Dendritic cell treated with granulocyte-macrophage colony-stimulating factor and Interleukin-4, amounts not matched to agents 40 ng/mL and 50 ng/mL, for 4 days (primary cell): Measurements from ENCODE around the gene SRBD1.

Source experiments
- H3K27ac Mint-ChIP-seq: one replicate; pipeline ENCODE4 v1.8.0; 2022; ENCODE audit warnings: mild to moderate bottlenecking, mixed read lengths
- H3K27me3 Mint-ChIP-seq: one replicate; pipeline ENCODE4 v1.8.0; 2022; ENCODE audit warnings: mild to moderate bottlenecking, mixed read lengths
- H3K36me3 Mint-ChIP-seq: one replicate; pipeline ENCODE4 v1.8.0; 2022; ENCODE audit warnings: low read depth, mixed read lengths
- H3K4me1 Mint-ChIP-seq: one replicate; pipeline ENCODE4 v1.8.0; 2022; ENCODE audit warnings: low read depth, mixed read lengths
- H3K4me3 Mint-ChIP-seq: one replicate; pipeline ENCODE4 v1.8.0; 2022; ENCODE audit warnings: mild to moderate bottlenecking, moderate library complexity, mixed read lengths
- H3K9me3 Mint-ChIP-seq: one replicate; pipeline ENCODE4 v1.8.0; 2022; ENCODE audit warnings: mixed read lengths
- intact Hi-C: fragments of 100-400 bp; cut with micrococcal nuclease; formaldehyde crosslinking; loops from one replicate; pipeline ENCODE4 v1.15.0; 2022

SRBD1 gene, protein sequence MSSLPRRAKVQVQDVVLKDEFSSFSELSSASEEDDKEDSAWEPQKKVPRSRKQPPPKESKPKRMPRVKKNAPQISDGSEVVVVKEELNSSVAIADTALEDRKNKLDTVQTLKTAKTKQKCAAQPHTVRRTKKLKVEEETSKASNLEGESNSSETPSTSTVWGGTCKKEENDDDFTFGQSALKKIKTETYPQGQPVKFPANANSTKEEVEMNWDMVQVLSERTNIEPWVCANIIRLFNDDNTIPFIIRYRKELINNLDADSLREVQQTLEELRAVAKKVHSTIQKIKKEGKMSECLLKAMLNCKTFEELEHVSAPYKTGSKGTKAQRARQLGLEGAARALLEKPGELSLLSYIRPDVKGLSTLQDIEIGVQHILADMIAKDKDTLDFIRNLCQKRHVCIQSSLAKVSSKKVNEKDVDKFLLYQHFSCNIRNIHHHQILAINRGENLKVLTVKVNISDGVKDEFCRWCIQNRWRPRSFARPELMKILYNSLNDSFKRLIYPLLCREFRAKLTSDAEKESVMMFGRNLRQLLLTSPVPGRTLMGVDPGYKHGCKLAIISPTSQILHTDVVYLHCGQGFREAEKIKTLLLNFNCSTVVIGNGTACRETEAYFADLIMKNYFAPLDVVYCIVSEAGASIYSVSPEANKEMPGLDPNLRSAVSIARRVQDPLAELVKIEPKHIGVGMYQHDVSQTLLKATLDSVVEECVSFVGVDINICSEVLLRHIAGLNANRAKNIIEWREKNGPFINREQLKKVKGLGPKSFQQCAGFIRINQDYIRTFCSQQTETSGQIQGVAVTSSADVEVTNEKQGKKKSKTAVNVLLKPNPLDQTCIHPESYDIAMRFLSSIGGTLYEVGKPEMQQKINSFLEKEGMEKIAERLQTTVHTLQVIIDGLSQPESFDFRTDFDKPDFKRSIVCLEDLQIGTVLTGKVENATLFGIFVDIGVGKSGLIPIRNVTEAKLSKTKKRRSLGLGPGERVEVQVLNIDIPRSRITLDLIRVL

DNA sequence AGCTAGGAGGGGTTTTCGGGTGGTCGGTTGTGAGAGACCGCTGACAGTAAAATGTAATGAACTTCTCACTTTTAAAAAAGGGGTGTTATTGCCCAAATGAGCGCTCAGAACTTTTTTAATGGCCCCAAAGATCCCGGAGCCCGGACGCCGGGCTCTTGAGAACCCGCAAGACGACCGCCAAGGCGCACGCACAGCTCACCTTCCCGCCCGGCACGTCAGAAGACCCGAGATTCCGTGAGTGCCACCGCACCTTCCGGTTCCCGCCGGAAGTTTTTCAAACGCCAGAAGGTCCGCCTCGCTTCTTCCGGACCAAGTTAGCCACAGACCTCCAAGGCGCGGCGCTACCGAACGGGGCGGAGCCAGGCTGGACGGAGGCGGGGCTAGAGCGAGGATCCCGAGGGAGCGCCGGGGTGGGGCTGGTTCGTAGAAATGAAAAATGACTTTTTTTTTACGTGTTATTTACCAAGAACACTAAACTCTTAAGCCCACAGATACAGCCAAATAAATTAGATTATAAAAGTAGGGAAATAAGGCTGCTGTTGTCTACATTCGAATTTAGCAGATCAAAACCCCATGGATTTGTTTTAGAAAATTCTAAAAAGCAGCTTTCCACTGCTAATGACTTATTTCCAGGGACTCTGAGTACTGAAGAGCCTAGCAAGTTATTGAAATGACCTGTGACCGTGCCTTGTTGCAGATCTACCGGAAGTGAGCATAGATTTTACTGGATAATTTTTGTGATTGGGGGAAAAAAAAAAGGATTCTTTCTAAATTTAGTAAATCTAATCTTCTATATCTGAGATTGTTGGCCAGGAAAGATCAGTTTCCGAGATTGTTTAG lies at the start of gene SRBD1:
Gene SRBD1, minus strand, starts transcription at position 248 of the 840 bp plus-strand sequence. CDS start 5,826 bp downstream, outside the sequence.
- Mint-ChIP-seq H3K27ac (peak within 1 kb of the TSS; percentile 97), H3K27me3 (no peaks in the 10 kb centered on the region), H3K36me3 (peaks cover 8% of the 10 kb centered on the region), H3K9me3 (no peaks in the 10 kb centered on the region), H3K4me1 (peaks cover 31% of the 10 kb centered on the region), H3K4me3 (peak within 1 kb of the TSS; percentile 96)
- intact Hi-C loops: loop anchor here (2.0 kb wide), 1 partner anchor 26 kb away; no protein-coding TSS in a partner anchor

DNA sequence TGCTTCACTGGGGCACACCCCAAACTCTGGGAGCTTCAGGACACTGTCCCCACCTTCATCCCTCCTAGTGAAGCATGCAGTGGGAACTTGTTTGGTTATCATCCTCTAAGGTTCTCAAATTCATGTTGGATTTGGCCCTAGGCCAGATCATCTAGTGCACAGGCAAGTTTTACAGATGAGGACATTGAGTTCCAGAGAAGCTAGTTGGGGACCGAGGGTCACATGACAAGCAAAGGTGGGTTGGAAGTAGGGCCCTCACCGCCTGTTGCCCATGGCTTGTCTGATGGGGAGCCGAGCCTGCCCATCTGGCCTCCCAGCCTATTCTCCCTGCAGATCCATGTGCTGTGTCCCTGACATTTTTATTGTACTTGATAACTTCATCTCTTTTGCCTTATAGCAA lies 43.2 kb upstream of the SRBD1 start:
- Mint-ChIP-seq H3K4me3 (no peak overlapping the region), H3K4me1 (peaks cover 31% of the 10 kb centered on the region), H3K27me3 (peaks cover 17% of the 10 kb centered on the region), H3K36me3 (peaks cover 7% of the 10 kb centered on the region), H3K27ac (no peak overlapping the region), H3K9me3 (no peaks in the 10 kb centered on the region)
- intact Hi-C loops: no loop called here

DNA sequence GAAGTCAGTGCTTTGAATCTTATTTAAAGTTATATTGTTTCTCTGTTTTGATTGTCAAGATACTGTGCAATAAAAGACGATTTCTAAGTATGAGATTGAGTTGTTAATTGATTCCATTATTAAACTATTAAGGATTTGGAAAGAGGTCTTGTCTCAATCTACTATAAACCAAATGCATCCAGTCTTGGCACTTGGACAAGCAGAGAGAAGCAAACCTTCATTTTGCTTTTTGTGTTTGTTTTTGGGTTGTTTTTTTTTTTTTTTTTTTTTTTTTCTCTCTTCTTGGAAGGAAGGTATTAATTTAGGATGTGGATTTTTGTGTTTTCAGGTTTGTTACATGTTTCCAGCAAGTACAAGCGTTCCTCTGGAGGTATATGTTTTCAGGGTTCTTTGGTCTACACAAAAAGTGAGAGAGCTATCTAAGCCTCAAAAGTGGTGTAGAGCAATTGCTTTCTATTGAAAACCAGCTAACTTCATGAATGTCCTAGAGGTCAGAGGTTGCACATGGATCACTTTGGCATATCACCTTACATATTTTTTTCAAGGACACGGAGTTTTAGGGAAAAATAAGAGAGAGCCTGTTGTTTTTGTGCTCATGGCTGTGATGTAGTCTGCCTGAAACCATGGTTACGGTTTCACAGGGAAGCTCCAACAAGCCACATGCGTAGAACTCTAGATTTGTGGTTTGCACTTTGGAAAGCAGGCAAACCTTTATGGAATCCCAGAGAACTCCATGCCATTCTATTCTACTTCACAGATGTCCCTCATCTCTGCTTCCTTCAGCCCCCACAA lies 42.3 kb upstream of the SRBD1 start:
- Mint-ChIP-seq H3K9me3 (no peaks in the 10 kb centered on the region), H3K27ac (no peak overlapping the region), H3K4me3 (no peak overlapping the region), H3K4me1 (peaks cover 32% of the 10 kb centered on the region), H3K36me3 (peaks cover 7% of the 10 kb centered on the region), H3K27me3 (peaks cover 17% of the 10 kb centered on the region)
- intact Hi-C loops: no loop called here

DNA sequence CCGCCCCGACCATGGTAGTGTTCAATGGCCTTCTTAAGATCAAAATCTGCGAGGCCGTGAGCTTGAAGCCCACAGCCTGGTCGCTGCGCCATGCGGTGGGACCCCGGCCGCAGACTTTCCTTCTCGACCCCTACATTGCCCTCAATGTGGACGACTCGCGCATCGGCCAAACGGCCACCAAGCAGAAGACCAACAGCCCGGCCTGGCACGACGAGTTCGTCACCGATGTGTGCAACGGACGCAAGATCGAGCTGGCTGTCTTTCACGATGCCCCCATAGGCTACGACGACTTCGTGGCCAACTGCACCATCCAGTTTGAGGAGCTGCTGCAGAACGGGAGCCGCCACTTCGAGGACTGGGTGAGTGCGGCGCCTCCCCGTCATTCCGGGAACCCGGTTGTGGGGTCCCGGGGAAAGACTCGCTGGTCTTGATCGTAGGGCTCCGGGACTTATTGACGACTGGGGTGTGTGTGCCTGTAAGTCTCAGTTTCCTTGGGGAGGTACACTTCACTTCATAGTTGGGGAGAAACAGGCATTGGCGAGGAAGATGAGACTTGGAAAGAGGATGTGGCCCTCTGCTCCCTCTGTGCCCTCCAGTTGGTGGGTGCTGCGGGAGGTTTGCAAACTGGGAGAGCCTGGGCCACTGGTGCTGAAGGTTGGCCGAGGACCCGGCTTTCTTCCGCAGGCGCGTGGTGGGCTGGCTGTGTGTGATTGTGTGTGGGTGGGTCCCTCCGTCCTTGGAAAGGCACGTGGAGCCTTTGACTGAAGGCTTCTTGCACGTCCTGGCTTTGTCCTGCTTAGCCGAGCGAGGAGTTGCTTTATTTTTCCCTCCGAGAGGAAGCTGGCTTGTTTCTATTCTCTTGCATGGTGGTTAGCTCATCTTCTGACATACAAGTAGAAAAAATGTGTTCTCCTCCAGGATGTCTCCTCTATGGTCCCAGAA lies 41.3 kb upstream of the SRBD1 start:
- peaks cover 32% of the 10 kb centered on the region for H3K4me1 Mint-ChIP-seq
- intact Hi-C loops: no loop called here
- H3K36me3 Mint-ChIP-seq: peaks cover 7% of the 10 kb centered on the region
- peaks cover 20% of the 10 kb centered on the region for H3K27me3 Mint-ChIP-seq
- H3K4me3 Mint-ChIP-seq: peak overlapping the region; percentile 90
- no peaks in the 10 kb centered on the region for H3K9me3 Mint-ChIP-seq
- H3K27ac Mint-ChIP-seq: peak overlapping the region; percentile 89

DNA sequence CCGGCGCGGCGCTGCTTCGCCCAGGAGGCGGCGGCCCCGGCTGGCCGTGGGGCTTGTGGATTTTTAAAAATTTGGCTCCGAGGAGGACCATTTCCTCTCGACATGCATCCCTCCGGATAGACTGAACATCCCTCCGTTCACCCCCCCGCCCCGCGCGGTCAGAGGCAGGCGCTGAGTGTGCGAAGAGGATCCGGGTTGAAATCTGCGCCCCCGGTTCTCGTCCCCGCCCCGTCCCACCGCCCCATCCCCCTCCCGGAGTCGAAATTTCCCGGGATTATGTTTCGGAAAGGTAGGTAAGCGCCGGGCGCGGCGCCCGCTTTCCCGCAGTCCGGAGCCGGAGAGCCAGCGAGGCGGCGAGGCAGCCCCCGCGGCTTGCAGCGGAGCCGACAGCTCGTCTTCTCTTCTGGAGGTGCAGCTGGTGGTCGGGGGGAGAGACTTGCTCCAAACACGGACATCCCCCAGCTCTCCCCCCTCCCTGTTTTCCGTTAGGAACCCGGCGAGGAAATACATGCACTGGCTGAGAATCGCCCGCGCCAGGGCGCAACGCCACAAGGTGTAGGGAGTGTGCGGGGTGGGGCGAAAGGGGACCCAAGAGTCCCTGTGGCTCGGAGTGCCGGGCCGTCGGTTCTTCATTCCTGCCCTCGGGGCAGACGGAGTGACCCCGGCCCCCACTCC lies 40.5 kb upstream of the SRBD1 start, which contains the start of gene PRKCE:
Gene PRKCE, plus strand, starts transcription at position 261 of the 675 bp plus-strand sequence.
- Mint-ChIP-seq H3K4me3 (peak within 1 kb of the TSS; percentile 90), H3K27me3 (peaks cover 20% of the 10 kb centered on the region), H3K36me3 (peaks cover 7% of the 10 kb centered on the region), H3K27ac (peak within 1 kb of the TSS; percentile 89), H3K9me3 (no peaks in the 10 kb centered on the region), H3K4me1 (peaks cover 32% of the 10 kb centered on the region)
- intact Hi-C loops: no loop called here

DNA sequence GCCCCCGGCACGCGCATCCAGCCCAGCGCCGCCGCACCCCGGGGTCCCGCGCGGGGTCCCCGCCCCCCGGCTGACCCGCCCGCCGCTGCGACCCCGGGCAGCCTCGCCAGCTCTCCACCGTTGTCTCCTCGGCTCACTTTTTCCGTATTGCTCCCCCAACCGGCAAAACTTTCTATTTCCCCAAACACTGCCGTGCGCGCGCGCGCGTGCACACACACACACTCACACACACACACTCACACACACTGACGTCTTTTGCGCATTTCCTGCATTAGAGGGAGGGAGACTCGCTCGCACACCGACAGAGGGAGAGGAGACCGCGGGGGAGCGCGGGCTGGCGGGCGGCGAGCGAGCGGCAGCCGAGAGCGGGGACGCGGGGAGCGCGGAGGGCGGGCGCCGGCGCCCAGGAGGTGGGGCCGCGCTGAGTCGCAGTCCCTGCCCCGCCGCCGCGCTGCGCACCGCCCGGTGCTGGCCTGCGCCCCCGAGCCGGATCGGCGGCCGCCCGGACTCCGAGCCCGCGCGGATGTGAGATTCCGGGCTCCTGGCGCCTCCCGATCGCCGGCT lies 39.9 kb upstream of the SRBD1 start:
- Mint-ChIP-seq H3K27me3 (peaks cover 20% of the 10 kb centered on the region), H3K4me3 (peak overlapping the region; percentile 90), H3K36me3 (peaks cover 7% of the 10 kb centered on the region), H3K9me3 (no peaks in the 10 kb centered on the region), H3K27ac (peak overlapping the region; percentile 89), H3K4me1 (peaks cover 32% of the 10 kb centered on the region)
- intact Hi-C loops: no loop called here

DNA sequence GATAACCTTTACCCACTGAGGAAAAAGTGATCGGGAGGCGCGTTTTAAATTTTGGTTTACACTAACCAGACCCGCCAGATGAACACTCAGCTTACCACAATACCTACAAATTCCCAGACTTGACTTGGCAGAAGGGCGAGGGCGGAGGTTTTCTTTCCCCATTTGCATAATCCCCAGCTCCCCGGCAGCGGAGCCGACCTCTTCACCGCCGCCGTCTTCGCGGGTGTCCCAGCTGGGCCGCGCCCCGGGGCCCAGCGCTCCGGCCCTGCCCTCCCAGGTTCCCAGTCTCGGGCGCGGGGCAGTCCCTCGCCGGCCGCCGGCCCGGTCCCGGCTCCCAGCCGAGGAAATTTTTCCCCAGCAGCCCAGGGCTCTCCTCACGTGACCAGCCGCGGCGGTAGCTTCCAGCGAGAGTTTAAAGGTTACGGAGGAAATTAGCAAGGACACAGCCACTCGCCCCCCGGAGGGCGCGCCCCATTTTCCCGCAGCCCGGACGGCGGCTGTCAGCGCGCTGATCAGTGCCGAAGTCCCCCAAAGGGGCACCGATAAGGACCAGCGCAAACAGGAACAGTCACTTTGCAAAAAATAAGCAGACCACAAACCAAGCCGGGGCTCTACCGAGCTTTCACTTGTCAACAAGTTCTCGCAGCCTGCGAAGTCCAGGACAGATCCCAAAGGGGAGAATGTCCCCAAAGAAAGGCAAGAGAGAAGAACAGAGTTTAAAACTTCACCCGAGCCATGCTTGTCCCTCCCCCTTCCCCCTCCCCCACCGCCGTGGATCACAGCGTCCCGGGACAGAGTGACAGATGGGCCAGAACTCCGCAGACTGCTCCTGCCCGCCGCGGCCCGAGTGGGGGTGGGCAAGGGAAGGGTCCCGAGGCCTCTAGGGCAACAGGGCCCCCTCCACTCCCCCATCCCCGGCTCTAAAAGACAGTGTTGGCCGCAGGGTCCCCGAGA lies 39.1 kb upstream of the SRBD1 start:
- H3K27me3 Mint-ChIP-seq: peaks cover 20% of the 10 kb centered on the region
- intact Hi-C loops: no loop called here
- H3K4me3 Mint-ChIP-seq: peak overlapping the region; percentile 90
- H3K4me1 Mint-ChIP-seq: peaks cover 32% of the 10 kb centered on the region
- H3K9me3 Mint-ChIP-seq: no peaks in the 10 kb centered on the region
- H3K27ac Mint-ChIP-seq: peak overlapping the region; percentile 89
- H3K36me3 Mint-ChIP-seq: peaks cover 7% of the 10 kb centered on the region

DNA sequence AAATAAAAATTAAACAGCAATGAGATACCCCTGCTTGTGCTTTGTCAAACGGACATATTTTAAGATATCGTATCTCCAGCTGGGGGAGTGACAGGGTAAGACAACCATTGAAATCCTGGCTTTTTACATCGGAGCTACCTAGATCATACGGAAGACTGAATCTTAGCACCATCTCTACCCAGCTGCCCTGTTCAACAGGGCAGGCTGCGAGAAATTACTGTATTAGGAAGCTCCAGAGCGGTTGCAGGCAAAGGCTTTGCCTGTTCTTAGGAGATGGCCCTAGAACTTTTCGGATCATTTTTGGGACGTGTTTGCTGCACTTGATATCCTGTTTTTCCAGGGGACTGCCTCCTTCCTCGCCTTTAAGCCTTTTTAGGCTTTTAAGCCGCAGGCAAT lies 38.4 kb upstream of the SRBD1 start:
- Mint-ChIP-seq H3K27ac (peak overlapping the region; percentile 89), H3K9me3 (no peaks in the 10 kb centered on the region), H3K36me3 (peaks cover 7% of the 10 kb centered on the region), H3K27me3 (peaks cover 20% of the 10 kb centered on the region), H3K4me3 (peak overlapping the region; percentile 90), H3K4me1 (peaks cover 32% of the 10 kb centered on the region)
- intact Hi-C loops: no loop called here

DNA sequence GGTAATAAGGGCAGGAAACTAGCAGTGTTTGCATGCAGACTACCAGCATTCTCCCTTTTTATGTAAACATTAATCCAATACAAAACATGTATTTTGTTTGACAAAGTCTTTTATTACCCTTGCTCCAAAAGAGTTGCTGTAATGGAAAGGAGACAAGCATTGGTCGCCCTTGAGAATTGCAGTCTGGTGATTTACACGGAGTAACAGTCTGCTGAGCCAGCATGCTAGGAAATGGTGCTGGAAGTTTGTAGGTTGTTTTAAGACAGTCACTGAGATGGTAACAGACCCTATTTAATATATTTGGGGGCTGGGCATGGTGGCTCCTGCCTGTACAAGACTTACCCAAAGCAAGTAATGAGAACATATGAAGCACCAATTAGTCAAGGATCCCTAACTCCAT lies 37.6 kb upstream of the SRBD1 start:
- Mint-ChIP-seq H3K4me3 (no peak overlapping the region), H3K27me3 (peaks cover 24% of the 10 kb centered on the region), H3K36me3 (peaks cover 7% of the 10 kb centered on the region), H3K4me1 (peaks cover 32% of the 10 kb centered on the region), H3K27ac (no peak overlapping the region), H3K9me3 (no peaks in the 10 kb centered on the region)
- intact Hi-C loops: no loop called here

DNA sequence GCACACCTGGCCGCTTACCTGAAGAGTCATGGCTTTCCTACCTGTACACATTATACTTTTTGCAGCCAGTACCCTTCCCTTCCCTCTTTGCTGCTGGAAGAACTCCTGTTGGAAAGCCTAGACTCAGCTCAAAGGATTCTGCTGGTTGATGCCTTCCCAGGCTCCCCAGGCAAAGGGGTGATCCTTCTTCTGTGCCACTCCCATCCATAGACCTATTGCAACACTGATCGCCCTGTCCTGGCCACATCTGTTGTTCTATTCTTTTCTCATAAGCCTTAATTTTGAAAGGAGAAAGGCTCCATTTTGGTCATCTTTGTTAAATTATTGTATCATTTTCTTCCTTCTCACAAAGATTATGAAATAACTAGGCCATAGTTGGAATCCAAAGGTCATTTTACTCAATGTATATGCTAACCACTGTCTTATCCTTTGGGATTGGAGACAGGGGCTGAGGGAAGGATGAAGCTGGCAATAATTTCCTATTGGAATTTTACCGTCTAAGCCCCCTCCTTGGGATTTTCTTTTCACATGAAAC lies 37.0 kb upstream of the SRBD1 start:
- H3K9me3 Mint-ChIP-seq: no peaks in the 10 kb centered on the region
- intact Hi-C loops: no loop called here
- peaks cover 32% of the 10 kb centered on the region for H3K4me1 Mint-ChIP-seq
- H3K4me3 Mint-ChIP-seq: no peak overlapping the region
- peaks cover 7% of the 10 kb centered on the region for H3K36me3 Mint-ChIP-seq
- peaks cover 27% of the 10 kb centered on the region for H3K27me3 Mint-ChIP-seq
- H3K27ac Mint-ChIP-seq: no peak overlapping the region
